GM12874 (cell line): ENCODE measurements around the gene RAB3GAP1.

Source experiments
- TF ChIP-seq, protein P1 (sequence below): IDR thresholded peaks from 2 replicates; pipeline ENCODE4 v1.5.1; 2011; ENCODE audit warnings: low read depth, mild to moderate bottlenecking, control low read depth, low read length, moderate library complexity; ENCODE audit not compliant: insufficient read depth

Gene RAB3GAP1

DNA sequence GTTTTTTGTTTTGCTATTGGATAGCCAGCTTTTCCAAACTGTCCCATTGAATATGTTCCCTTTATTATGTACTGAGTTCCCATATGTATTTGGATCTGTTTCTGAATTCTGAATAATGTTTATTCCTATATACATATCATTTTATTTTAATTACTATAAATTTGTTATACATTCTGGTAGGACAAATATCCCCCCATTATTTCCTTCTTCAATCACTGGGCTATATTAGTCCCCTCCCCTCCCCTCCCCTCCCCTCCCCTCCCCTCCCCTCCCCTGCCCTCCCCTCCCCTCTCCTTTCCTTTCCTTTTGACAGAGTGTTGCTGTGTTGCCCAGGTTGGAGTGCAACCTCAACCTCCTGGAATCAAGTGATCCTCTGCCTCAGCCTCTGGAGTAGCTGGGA, 26.3 kb downstream of the RAB3GAP1 start:
- TF ChIP-seq, protein P1, sequence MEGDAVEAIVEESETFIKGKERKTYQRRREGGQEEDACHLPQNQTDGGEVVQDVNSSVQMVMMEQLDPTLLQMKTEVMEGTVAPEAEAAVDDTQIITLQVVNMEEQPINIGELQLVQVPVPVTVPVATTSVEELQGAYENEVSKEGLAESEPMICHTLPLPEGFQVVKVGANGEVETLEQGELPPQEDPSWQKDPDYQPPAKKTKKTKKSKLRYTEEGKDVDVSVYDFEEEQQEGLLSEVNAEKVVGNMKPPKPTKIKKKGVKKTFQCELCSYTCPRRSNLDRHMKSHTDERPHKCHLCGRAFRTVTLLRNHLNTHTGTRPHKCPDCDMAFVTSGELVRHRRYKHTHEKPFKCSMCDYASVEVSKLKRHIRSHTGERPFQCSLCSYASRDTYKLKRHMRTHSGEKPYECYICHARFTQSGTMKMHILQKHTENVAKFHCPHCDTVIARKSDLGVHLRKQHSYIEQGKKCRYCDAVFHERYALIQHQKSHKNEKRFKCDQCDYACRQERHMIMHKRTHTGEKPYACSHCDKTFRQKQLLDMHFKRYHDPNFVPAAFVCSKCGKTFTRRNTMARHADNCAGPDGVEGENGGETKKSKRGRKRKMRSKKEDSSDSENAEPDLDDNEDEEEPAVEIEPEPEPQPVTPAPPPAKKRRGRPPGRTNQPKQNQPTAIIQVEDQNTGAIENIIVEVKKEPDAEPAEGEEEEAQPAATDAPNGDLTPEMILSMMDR, result no peak

GRCh38 chr2:135086222-135086621, 34.1 kb downstream of the RAB3GAP1 start:
- TF ChIP-seq, protein P1, result no peak

- TF ChIP-seq, protein P1, result no peak
Measured at GRCh38 chr2:135091681-135092080, 39.6 kb downstream of the RAB3GAP1 start.

DNA sequence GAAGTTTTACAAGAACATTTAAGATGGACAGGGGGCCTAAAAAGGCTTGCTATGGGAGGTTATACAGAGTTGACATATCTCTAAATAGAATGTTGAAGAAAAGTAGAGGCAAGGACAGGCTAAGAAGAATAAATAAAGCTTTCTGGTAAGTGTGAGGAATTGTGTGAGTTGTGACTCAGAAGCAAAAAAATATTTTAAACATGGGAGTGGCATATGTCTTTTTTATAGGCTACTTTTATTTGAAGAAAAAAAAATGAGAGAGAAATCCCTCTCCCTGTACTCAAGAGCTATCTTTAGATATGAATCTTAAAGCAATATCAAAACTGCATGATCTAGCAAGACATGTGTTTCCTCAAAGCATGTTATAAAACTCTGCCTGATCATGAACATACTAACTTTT, 41.1 kb downstream of the RAB3GAP1 start:
- TF ChIP-seq, protein P1, result no peak

DNA sequence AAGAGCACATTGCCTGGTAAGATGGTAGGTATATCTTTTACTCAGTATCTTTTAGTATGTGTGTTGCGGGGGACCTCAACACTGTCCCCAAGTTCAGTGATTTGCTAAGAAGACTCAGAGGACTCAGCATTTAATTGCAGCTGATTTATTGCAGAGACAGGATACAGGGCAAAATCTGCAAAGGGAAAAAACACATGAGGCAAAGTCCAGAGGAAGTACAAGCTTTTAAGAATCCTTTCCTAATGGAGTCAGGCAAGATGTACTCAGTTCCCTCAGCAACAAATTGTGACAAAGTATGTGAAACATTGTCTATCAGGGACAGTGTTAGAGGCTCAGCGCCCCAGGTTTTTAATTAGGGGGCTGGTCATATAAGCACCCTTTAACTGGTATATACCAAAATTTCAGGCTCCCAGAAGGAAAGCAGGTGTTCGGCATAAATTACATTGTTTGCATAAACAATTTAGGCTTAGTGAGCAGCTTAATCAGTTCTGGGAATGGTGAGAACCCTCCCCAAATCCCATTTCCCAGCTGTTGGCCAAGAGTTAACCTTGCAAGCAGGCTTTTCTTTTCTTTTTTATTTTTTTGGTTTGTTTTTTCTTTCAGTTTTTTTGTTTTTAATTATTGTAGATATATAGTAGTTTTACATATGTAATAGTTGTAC, 41.7 kb downstream of the RAB3GAP1 start:
- TF ChIP-seq, protein P1, result no peak

- TF ChIP-seq, protein P1, result no peak
Measured at GRCh38 chr2:135094508-135094907, 42.4 kb downstream of the RAB3GAP1 start.

GRCh38 chr2:135095591-135095990, 43.5 kb downstream of the RAB3GAP1 start:
- TF ChIP-seq, protein P1, result no peak
